H9 (cell line): Measurements from ENCODE around the gene PCDHGA11. TPM values are rescaled to one million over a fixed set of nuclear protein-coding genes. Genes with fewer than 3 reads are reported as not detected.

Experiments used
- DNase-seq: peaks from one replicate; pipeline ENCODE4 v3.0.0-alpha.2; 2017
- H2AFZ ChIP-seq: one replicate; pipeline ENCODE4 v1.6.1; 2013; ENCODE audit warnings: mild to moderate bottlenecking, low read length, control low read depth, moderate library complexity
- H2AK5ac ChIP-seq: 2 replicates; pipeline ENCODE4 v1.6.1; 2013; ENCODE audit warnings: low read length, control low read depth, mixed read lengths; ENCODE audit not compliant: insufficient read length
- H2BK120ac ChIP-seq: one replicate; pipeline ENCODE4 v1.6.1; 2013; ENCODE audit warnings: low read depth, mild to moderate bottlenecking, low read length, control low read depth, inconsistent platforms; ENCODE audit not compliant: poor library complexity, severe bottlenecking
- H2BK12ac ChIP-seq: 2 replicates; pipeline ENCODE4 v1.6.1; 2013; ENCODE audit warnings: low read length, control low read depth, mixed read lengths, low read depth; ENCODE audit not compliant: insufficient read length
- H2BK15ac ChIP-seq: 2 replicates; pipeline ENCODE4 v1.6.1; 2013; ENCODE audit warnings: low read depth, low read length, control low read depth
- H2BK20ac ChIP-seq: one replicate; pipeline ENCODE4 v1.6.1; 2013; ENCODE audit warnings: low read depth, mild to moderate bottlenecking, low read length, control low read depth, inconsistent platforms; ENCODE audit not compliant: poor library complexity, severe bottlenecking
- H2BK5ac ChIP-seq: 2 replicates; pipeline ENCODE4 v1.6.1; 2013; ENCODE audit warnings: low read length, control low read depth, mixed read lengths; ENCODE audit not compliant: insufficient read length
- H3K14ac ChIP-seq: 2 replicates; pipeline ENCODE4 v1.6.1; 2013; ENCODE audit warnings: low read length, control low read depth; ENCODE audit not compliant: insufficient read depth
- H3K18ac ChIP-seq: 2 replicates; pipeline ENCODE4 v1.6.1; 2013; ENCODE audit warnings: low read depth, mild to moderate bottlenecking, mixed read lengths, low read length, control low read depth; ENCODE audit not compliant: insufficient read length
- H3K23ac ChIP-seq: 2 replicates; pipeline ENCODE4 v1.6.1; 2013; ENCODE audit warnings: low read length, control low read depth, mixed read lengths, low read depth; ENCODE audit not compliant: insufficient read length
- H3K23me2 ChIP-seq: 2 replicates; pipeline ENCODE4 v1.6.1; 2013; ENCODE audit warnings: low read depth, mild to moderate bottlenecking, mixed read lengths, low read length, control low read depth; ENCODE audit not compliant: insufficient read length, poor library complexity, severe bottlenecking
- H3K27ac ChIP-seq: 2 replicates; pipeline ENCODE4 v1.5.1; 2013; ENCODE audit warnings: low read length, control low read depth, mixed read lengths, low read depth; ENCODE audit not compliant: insufficient read length
- H3K27me3 ChIP-seq: 2 replicates; pipeline ENCODE4 v1.6.1; 2013; ENCODE audit warnings: low read length, control low read depth, inconsistent platforms; ENCODE audit not compliant: insufficient read depth
- H3K4ac ChIP-seq: 2 replicates; pipeline ENCODE4 v1.6.1; 2013; ENCODE audit warnings: low read depth, mild to moderate bottlenecking, control low read depth, inconsistent platforms, low read length, moderate library complexity
- H3K4me1 ChIP-seq: 2 replicates; pipeline ENCODE4 v1.6.1; 2013; ENCODE audit warnings: low read length, control low read depth, inconsistent platforms; ENCODE audit not compliant: insufficient read depth
- H3K4me2 ChIP-seq: 2 replicates; pipeline ENCODE4 v1.6.1; 2013; ENCODE audit warnings: low read length, control low read depth, mixed read lengths; ENCODE audit not compliant: insufficient read length, insufficient read depth
- H3K56ac ChIP-seq: 2 replicates; pipeline ENCODE4 v1.6.1; 2013; ENCODE audit warnings: low read depth, mild to moderate bottlenecking, mixed read lengths, low read length, control low read depth; ENCODE audit not compliant: insufficient read length
- H3K79me1 ChIP-seq: 2 replicates; pipeline ENCODE4 v1.6.1; 2013; ENCODE audit warnings: low read depth, mild to moderate bottlenecking, moderate library complexity, low read length, control low read depth, inconsistent platforms; ENCODE audit not compliant: insufficient read depth, poor library complexity, severe bottlenecking
- H3K79me2 ChIP-seq: 2 replicates; pipeline ENCODE4 v1.6.1; 2013; ENCODE audit warnings: low read length, control low read depth, inconsistent platforms; ENCODE audit not compliant: insufficient read depth
- H3K9ac ChIP-seq: 2 replicates; pipeline ENCODE4 v1.6.1; 2013; ENCODE audit warnings: low read length, control low read depth, mixed read lengths; ENCODE audit not compliant: insufficient read length; ENCODE audit errors: extremely low read depth
- H3K9me3 ChIP-seq: one replicate; pipeline ENCODE4 v1.6.1; 2013; ENCODE audit warnings: low read depth, low read length, inconsistent platforms; ENCODE audit not compliant: control insufficient read depth
- H3T11ph ChIP-seq: one replicate; pipeline ENCODE4 v1.6.1; 2013; ENCODE audit warnings: mild to moderate bottlenecking, low read length, control low read depth, inconsistent platforms
- H4K20me1 ChIP-seq: one replicate; pipeline ENCODE4 v1.6.1; 2013; ENCODE audit not compliant: control insufficient read depth, insufficient read length, insufficient read depth
- H4K5ac ChIP-seq: 2 replicates; pipeline ENCODE4 v1.6.1; 2013; ENCODE audit warnings: low read depth, mild to moderate bottlenecking, mixed read lengths, low read length, control low read depth; ENCODE audit not compliant: insufficient read length
- H4K8ac ChIP-seq: replicated peaks from 2 replicates; pipeline ENCODE4 v1.6.1; 2013; ENCODE audit warnings: low read length, control low read depth, mixed read lengths, low read depth; ENCODE audit not compliant: insufficient read length
- H4K91ac ChIP-seq: 2 replicates; pipeline ENCODE4 v1.6.1; 2013; ENCODE audit warnings: low read depth, mild to moderate bottlenecking, moderate library complexity, mixed read lengths, low read length, control low read depth; ENCODE audit not compliant: insufficient read length
- H3K27ac Mint-ChIP-seq, 3 experiments: 2 replicates in 2 of 3; 3 replicates in 1 of 3; pipeline ENCODE4 v1.8.0; 2020 to 2021; ENCODE audit warnings: mixed read lengths in 3 of 3, mild to moderate bottlenecking in 1 of 3, moderate library complexity in 1 of 3
- H3K27me3 Mint-ChIP-seq: 2 replicates; pipeline ENCODE4 v1.8.0; 2021; ENCODE audit warnings: low read depth, mild to moderate bottlenecking, moderate library complexity, mixed read lengths
- H3K36me3 Mint-ChIP-seq, 3 experiments: 2 replicates in 2 of 3; 3 replicates in 1 of 3; pipeline ENCODE4 v1.8.0; 2020 to 2021; ENCODE audit warnings: low read depth in 3 of 3, mixed read lengths in 3 of 3; ENCODE audit not compliant: insufficient read depth in 1 of 3
- H3K4me1 Mint-ChIP-seq, 2 experiments: 2 replicates each; pipeline ENCODE4 v1.8.0; 2020; ENCODE audit warnings: mixed read lengths in 2 of 2
- H3K4me3 Mint-ChIP-seq, 2 experiments: 2 replicates in 1 of 2; 3 replicates in 1 of 2; pipeline ENCODE4 v1.8.0; 2020 to 2021; ENCODE audit warnings: mild to moderate bottlenecking in 2 of 2, mixed read lengths in 2 of 2, moderate library complexity in 1 of 2
- H3K9me3 Mint-ChIP-seq, 2 experiments: 2 replicates in 1 of 2; 3 replicates in 1 of 2; pipeline ENCODE4 v1.8.0; 2020; ENCODE audit warnings: mild to moderate bottlenecking in 2 of 2, mixed read lengths in 2 of 2, moderate library complexity in 1 of 2
- CTCF ChIP-seq: fragments of 200-600 bp; sonication (generic); conservative IDR thresholded peaks from 3 replicates; pipeline ENCODE4 v1.8.0; 2021; ENCODE audit warnings: antibody characterized with exemption, mild to moderate bottlenecking
- WGBS: extraction: QIAGEN DNeasy Blood & Tissue Kit; methylation state at CpG from one replicate; pipeline ENCODE4 v1.1.7; 2013; ENCODE audit warnings: missing lambda C conversion rate, low lambda C conversion rate, mixed read lengths; ENCODE audit not compliant: insufficient read length; ENCODE audit errors: extremely low coverage; 5-methylcytosine and 5-hydroxymethylcytosine counted together
- total RNA-seq: library from RNA; stranded (reverse); gene quantifications from 2 replicates; pipeline ENCODE4 v1.2.1, GENCODE V29; 2021

PCDHGA11 gene
- total RNA-seq, 1 experiment from 2014 or later: 2.6 TPM

- no peaks in the 10 kb centered on the region for H4K20me1 ChIP-seq
- no peaks in the 10 kb centered on the region for H3K79me1 ChIP-seq
- H3K4ac ChIP-seq: no peak overlapping the region
- no peak overlapping the region for H3T11ph ChIP-seq
- no peak overlapping the region for H3K23ac ChIP-seq
- H3K9me3 ChIP-seq: peaks cover 41% of the 10 kb centered on the region
- no peak for TF ChIP-seq CTCF
- H3K9me3 Mint-ChIP-seq: peaks cover 69 to 74% of the 10 kb centered on the region in 2 experiments
- no peak overlapping the region for H4K91ac ChIP-seq
- no peaks in the 10 kb centered on the region for H3K23me2 ChIP-seq
- H2BK15ac ChIP-seq: no peak overlapping the region
- no peak overlapping the region for H4K8ac ChIP-seq
- no peaks in the 10 kb centered on the region for H3K4me1 Mint-ChIP-seq
- no peak overlapping the region for H3K4me2 ChIP-seq
- no peaks in the 10 kb centered on the region for H3K27me3 ChIP-seq
- H2AFZ ChIP-seq: no peak overlapping the region
- no peak overlapping the region for H3K56ac ChIP-seq
- H3K27me3 Mint-ChIP-seq: peaks cover 13% of the 10 kb centered on the region
- H3K27ac Mint-ChIP-seq: no peak overlapping the region
- no peak overlapping the region for H2AK5ac ChIP-seq
- DNase-seq: no peak
- no peak overlapping the region for H3K14ac ChIP-seq
- H3K9ac ChIP-seq: no peak overlapping the region
- no peak overlapping the region for H3K4me3 Mint-ChIP-seq
- H3K27ac ChIP-seq: no peak overlapping the region
- no peak overlapping the region for H3K18ac ChIP-seq
- no peak overlapping the region for H2BK5ac ChIP-seq
- H2BK20ac ChIP-seq: no peak overlapping the region
- H3K4me1 ChIP-seq: 0 out of 2 replicates have a peak, but pooled peaks cover 2% of the 10 kb centered on the region
- no CpG with 5 or more reads among the region's 10 CpGs for WGBS
- H2BK12ac ChIP-seq: no peak overlapping the region
- H3K36me3 Mint-ChIP-seq: peaks cover 23 to 62% (median 43%) of the 10 kb centered on the region in 3 experiments
- no peak overlapping the region for H2BK120ac ChIP-seq
- H3K79me2 ChIP-seq: no peaks in the 10 kb centered on the region
- H4K5ac ChIP-seq: no peak overlapping the region
Observed at GRCh38 chr5:141388661-141389060, 32.2 kb upstream of the PCDHGA11 start.
